ENCODE results near the gene TANC1.

The TANC1 gene

GRCh38 chr2:159117658-159118057, 149.2 kb downstream of the TANC1 start:
- no peak for DNase-seq (ENCODE audit: low read depth, low spot score)

- peak; percentile 55 for DNase-seq (ENCODE audit: low read depth, low spot score)
Observed at GRCh38 chr2:159118115-159118858, 149.8 kb downstream of the TANC1 start.

GRCh38 chr2:159118859-159119500, 150.5 kb downstream of the TANC1 start:
- no peak for DNase-seq (ENCODE audit: low read depth, low spot score)

DNA sequence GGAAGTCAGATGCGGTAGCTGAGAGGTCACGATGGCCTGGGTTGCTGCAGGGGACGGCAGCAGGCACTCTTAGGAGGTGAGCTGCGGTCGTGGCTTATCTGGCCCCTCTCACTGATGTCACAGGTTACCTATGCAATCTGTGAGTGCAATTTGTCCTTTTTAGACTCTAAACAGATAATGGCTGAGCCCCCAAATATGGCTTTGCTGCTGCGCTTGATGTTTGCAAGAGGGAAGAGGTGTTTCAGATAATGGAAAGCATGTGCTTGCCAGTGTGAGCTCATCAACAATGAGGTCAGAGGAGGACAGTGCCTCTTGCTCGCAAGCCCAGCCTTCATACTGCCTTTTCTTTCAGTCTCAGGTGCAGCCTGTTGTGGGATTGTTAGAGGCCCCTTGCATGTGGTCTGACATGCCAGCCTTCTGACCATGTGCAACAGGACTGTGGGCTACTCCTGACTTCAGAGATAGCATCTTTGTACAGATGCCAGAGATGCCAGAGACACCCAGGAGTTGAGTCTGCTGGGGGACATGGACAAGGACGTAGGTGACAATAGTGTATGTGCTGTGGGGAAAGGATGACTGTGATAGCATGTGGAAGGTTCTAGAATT, 151.3 kb downstream of the TANC1 start:
- DNase-seq (ENCODE audit: low read depth, low spot score), result no peak

DNA sequence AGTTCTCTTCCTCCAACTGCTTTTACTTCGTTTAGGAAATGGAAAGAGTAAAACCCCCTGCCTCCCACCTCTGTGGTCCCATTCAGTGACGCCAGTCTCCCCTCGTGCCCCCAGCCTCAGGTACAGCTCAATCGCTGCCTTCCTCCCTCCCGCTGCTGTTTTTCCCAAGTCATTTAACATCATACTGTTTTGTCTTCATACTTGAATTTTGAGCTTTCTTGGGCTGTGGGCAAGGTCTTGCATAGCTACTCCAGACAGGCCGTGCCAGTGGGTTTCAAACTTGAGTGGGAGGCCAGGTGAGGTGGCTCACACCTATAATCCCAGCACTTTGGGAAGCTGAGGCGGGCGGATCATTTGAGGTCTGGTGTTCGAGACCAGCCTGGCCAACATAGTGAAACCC, 155.3 kb downstream of the TANC1 start:
- DNase-seq (ENCODE audit: low read depth, low spot score), result no peak

- no peak for DNase-seq (ENCODE audit: low read depth, low spot score)
Observed at GRCh38 chr2:159124441-159124911, 156.0 kb downstream of the TANC1 start.

- DNase-seq (ENCODE audit: low read depth, low spot score), result no peak
Observed at GRCh38 chr2:159124931-159125467, 156.6 kb downstream of the TANC1 start.

DNA sequence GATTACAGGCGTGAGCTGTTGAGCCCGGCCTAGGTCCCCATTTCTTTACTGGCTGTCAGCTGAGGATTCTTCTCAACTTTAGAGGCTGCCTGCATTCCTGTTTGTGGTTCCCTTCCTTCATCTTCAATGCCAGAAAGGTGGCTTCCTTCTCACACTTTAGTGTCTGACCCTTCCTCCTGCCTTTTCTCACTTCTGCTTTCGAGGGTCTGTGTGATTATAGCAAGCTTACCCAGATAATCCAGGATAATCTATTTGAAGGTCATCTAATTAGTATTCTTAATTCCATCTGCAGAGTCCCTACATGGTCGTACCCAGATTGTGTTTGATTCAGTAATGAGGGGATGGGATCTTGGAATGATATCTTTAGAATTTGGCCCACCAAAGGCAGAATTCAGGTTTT, 157.4 kb downstream of the TANC1 start:
- no peak for DNase-seq (ENCODE audit: low read depth, low spot score)

DNA sequence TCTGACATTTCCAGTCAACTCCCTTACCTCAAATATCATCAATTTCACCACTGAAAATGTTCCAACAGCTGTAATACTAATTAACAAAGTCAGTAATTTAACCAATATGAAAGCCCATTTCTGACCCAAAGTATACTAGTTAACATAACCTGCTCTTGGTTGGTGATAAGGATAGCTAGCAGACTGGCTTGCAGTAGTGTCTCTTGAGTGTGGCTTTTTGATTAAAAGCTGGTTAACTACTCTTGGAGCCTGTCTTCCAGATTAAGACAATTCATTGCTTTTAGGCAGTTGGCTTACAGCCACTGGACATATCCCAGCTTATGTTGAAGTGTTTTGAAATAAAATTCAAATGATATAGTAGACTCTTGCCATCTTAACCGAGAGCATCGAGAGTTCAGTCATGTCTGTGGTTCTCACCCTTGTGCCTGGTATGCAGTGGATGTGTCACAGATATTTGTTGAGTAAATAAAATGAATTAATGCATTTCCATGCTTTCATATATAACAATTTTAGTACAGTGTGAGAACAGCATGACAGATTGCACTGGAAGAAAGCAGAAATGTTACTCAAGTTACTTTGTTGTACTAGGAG, 158.1 kb downstream of the TANC1 start:
- DNase-seq (ENCODE audit: low read depth, low spot score), result no peak

DNA sequence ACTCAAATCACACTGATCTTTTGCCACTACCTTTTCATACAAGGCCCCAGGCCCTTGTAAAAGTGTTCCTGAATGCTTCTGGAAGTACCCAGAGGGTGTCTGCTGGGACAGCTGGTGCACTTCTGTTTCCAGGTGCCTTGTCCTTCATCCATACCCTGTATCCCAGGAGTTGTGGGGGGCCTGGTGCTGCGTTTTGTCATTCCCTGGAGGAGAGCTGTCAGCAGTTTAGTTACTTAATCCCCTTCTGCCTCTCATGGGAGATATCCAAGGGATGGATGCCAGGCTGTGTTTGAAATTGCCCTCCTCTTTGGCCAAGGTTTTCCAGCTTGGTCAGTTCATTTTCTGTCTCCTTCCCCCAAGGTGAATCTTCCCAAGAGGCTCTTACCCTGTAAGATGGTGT, 159.8 kb downstream of the TANC1 start:
- no peak for DNase-seq (ENCODE audit: low read depth, low spot score)

DNA sequence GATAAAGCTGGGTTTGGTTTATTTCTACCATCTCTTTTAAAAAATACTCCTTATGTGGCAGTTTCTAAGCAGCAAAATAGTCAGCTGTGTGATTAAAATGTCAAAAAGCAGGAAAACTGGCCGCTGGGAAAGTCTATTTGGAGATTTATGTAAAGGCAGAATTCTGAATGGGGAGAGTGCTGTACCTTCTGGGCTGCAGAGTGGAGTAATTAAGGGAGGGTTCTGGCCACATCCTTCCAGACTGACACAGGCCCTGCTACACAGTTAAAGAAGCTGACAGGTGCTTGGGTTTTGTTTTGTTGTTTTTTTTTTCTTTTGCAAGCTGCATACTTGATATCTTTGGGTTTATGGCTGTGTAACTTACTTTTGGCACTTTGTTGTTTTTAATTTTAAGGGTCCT, 160.8 kb downstream of the TANC1 start:
- no peak for DNase-seq (ENCODE audit: low read depth, low spot score)

DNA sequence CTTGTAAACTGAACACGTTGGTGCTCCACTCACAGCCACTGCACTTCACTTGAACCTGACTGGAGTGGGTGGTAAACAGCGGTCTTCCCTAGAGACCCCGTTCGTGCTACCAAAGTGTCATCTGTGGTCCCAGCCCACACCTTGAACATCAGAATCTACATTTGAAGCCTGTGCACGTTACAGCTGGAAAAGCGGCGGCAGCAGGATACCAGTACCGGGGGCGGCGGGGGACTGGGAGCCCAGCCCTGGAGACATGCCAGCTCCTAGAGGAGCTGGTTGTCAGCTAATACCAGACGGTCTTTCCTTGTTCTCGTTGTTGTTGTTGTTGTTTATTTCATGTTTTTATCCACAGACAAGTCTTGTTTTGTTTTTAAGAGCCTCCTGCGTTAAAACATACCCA, 161.4 kb downstream of the TANC1 start:
- no peak for DNase-seq (ENCODE audit: low read depth, low spot score)

DNA sequence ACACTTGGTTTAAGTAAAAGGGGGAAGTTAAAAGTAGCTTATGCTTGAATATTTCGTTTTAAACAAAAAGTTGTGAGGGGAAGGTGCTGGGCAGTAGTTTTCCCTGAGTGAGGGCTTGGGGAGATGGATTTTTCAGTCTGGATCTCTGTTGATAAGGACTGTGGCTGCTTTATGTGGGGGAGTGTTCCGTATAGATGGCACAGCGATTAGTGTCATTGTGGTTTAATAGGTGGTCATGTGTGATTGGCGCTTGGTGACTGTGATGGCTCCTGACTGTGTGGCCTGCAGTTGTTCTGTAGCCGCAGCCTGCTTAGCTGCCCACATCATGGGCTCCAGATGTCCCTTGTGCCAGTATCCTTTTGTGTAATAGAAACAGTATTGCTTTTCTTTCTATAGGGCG, 161.9 kb downstream of the TANC1 start:
- DNase-seq (ENCODE audit: low read depth, low spot score), result no peak

- no peak for DNase-seq (ENCODE audit: low read depth, low spot score)
Observed at GRCh38 chr2:159131267-159131913, 162.9 kb downstream of the TANC1 start.

DNA sequence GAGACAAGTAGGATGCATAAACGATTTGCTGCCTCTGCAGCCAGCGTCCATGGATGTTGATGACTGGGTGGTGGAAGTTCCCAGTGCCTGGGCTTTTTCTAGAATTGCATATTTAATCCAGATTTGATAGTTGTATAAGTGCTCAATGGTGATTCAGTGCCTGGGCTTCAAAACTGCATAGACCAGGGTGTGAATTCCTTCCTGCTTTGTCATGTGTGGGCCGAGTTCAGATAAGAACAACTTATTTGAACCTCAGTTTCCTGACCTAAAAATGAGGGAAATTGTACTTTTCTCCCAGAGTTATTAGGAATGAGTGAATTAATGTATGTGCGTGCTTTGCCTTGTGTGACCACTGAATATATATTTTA, 163.5 kb downstream of the TANC1 start:
- no peak for DNase-seq (ENCODE audit: low read depth, low spot score)

GRCh38 chr2:159133797-159134196, 165.4 kb downstream of the TANC1 start:
- no peak for DNase-seq (ENCODE audit: low read depth, low spot score)

DNA sequence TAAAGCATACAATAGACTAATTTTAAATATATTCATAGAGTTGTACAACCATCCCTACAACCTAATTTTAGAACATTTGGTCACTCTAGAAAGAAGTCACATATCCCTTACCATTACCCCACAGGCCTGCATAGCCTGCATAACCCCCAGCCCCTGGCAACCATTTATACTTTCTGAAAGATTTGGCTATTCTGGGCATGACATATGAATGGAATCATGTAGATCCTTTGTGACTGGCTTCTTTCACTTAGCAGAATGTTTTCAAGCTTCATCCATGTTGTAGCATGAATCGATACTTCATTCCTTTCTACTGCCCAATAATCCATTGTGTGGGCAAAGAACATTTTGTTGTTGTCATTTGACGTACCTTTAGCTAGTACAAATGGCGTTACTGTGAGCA, 166.5 kb downstream of the TANC1 start:
- no peak for DNase-seq (ENCODE audit: low read depth, low spot score)

DNA sequence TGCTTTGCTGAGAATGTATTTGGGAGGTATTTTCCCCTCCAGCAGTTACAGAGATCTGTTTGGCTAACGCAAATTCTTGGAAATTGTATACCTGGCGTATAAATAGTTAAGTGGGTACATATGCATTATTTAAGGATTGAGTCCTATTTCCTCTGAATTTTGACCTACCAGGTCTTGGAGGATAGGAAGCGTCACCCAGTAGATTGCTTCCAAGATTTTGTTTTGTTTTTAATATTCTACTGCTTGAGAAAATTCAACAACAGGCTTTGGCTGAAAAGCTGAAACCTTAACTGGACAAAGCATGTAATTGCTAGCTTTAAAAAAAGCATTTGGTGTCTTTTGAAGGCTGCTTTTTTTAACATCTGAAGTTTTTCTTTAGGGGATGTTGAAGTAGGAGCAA, 168.0 kb downstream of the TANC1 start:
- DNase-seq (ENCODE audit: low read depth, low spot score), result no peak

DNA sequence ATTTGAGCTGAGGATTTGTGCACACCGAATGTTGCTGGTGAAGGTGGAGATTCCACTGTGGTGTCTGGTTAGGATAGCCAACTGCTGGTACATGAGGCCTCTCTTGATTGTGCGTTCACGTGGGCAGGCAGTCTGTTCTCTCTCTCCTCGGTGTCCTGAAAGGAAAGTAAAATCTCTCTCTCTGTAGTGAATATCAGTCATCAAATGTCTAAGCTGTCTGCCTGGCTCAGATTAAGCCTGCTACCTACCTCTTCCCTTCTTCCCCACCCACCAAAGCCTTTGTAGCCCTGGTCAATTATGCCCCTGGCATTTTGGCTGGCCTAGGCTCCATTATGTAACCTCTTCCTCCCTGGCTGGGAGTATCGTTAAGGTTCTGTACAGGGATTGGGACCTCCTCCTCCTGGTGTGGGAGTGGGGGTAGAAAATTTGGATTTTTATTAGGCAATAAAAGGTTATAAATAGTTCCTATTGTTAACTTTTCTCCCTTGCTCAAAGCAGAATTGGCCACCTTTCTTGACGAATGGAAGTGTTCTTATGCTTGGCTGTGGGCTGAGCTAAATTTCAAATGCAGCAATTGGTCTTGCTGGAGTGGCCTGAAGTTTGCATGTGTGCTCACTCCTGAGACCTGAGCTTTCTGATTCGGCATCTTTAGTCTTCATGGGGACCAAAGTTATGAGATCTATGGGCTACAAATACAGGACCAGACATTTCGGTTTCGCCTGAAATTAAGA, 169.2 kb downstream of the TANC1 start:
- no peak for DNase-seq (ENCODE audit: low read depth, low spot score)

GRCh38 chr2:159138642-159139182, 170.3 kb downstream of the TANC1 start:
- DNase-seq (ENCODE audit: low read depth, low spot score), result no peak

Measured in activated CD4-positive, CD25-positive, alpha-beta regulatory T cell treated with anti-CD3 and anti-CD28 coated beads, Interleukin-2, amount 50 U/mL, for 16 hours (primary cell).